HK-2 (cell line): ENCODE measurements around the gene PRKCB.
"Not testable (repeated sequence)": the region's sequence is repeated elsewhere in the genome, so short reads cannot be mapped to it uniquely, and the experiment has no call there.

Experiments
- DNase-seq: peaks from one replicate; pipeline ENCODE4 v3.0.0-alpha.2; 2018; ENCODE audit not compliant: unreplicated experiment

PRKCB gene

DNA sequence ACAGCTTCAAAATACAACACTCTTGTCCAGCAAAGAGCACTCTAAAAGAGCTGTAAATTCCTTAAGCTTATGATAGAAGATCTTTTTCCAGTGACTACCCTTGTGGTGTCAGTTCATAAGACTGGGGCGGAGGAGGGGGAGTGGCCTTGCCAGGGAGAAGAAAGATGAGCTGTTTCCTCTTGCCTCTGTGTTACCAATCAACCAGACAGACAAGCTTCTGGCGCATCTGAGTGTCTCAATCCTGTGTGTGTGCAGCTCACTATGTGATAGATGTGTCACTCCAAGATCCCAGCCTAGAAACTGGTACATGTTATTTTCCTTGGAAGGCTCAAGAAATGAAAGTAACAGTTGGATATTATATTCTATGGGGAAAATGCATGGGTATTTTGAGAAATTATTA is 253.0 kb downstream of the PRKCB start:
- no peak for DNase-seq

DNA sequence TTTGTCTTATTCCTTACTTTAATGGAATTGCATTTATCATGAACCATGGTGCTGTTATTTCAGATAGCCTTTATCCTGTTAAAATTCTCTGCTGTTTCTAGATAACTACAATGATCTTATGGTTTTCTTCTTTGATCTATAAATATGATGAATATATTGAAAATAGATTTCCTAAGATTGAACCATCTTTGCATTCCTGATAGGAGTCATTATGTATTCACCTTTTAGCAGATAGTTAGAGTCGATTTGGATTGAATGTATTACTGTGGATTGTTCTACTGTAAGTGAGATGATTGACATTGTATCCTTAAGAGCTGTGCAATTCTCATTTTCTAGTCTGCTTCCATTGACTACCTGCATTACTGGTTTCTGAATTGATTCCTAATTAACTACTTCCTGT is 255.3 kb downstream of the PRKCB start:
- no peak for DNase-seq

DNA sequence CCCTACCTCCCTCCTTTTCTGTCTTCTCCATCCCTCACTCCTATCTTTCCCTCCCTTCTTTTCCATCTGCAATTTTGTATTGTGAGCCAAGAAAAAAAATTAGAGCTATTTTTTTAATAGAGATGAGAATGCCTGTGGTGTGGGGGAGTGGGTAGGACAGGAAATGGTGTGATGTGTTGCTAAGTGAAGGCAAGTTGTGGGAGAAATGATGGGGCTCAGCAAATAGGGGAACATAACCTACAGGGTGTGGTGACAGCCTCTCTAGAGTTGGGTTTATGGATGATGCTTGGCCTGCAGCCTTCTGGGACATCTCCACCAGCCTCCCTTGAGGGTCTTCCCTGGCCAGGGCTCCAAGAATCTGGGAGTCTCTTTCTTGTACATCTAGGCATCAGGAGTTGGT is 257.3 kb downstream of the PRKCB start:
- no peak for DNase-seq

DNA sequence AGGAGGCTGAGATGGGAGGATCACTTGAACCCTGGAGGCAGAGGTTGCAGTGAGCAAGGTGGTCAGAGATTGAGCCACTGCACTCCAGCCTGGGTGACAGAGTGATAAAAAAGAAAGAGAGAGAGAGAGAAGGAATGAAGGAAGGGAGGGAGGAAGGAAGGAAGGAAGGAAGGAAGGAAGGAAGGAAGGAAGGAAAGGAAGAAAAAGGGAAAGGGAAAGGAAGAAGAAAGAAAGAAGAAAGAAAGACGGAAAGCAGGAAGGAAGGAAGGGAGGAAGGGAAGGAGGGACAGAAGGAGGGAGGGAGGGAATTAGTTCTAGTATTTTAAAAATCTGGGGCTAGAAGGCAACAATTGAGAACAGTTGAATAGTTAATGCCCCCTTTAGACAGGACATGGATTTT is 258.9 kb downstream of the PRKCB start:
- no peak for DNase-seq

DNA sequence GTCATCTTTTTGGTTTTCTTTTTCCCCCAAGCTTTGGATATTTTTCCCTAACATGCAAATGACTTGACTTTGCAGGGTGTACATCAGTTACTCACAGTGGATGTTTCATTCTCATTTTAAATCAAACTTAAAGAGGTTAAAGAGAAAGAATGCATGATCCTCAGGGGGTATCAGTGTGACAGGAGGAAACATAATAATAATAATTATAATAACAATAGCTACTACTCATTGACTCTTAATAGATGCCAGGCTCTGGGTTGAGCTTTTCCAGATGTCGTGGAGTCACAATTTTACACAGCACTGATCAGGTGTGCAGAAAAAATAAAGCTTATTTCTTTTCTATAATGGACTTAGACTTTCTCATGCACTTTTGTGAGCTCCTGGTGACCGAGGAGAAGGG is 263.1 kb downstream of the PRKCB start:
- no peak for DNase-seq

DNA sequence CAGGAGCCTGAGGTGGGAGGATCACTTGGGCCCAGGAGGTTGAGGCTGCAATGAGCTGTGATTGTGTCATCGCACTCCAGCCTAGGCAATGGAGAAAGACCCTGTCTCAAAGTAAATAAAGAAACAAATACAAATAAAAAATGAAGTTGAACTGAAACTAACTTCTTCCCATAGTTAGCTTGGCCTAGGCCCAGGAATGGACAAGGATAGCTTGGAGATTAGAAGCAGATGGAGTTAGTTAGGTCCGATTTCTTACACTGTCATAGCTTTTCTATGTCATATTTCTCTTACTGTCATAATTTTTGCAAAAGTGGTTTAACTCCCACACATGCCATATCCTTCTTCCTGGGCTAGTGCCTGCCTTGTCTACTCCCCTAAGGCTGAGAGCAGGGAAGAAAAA is 265.6 kb downstream of the PRKCB start:
- DNase-seq: no peak

DNA sequence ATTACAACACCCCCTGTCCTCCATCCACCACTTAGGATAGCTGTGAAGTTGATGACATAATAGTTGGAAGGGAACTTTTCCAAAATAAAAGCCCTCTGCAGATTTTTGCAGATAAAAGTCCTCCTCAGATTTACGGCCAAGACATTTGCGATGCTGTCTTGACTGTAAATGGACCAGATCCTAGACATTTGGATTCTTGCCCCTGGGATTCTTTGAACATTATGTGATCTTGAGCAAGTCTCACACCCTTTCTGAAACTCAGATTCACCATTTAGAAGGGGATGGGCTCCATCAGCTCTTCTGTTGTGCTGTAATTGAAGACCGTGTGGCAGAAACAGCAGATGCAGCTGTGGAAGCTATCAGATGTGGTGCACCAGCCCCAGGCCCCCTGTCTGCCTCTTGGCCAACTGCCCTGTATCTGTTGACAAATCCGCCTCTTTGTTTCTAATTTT is 266.5 kb downstream of the PRKCB start:
- DNase-seq: no peak

DNA sequence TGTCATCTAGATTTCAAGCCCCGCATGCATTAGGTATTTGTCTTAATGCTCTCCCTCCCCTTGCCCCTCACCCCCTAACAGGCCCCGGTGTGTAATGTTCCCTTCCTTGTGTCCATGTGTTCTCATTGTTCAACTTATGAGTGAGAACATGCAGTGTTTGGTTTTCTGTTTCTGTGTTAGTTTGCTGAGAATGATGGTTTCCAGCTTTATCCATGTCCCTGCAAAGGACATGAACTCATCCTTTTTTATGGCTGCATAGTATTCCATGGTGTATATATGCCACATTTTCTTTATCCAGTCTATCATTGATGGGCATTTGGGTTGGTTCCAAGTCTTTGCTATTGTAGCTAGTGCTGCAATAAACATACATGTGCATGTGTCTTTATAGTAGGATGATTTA is 269.7 kb downstream of the PRKCB start:
- not testable (repeated sequence) for DNase-seq

DNA sequence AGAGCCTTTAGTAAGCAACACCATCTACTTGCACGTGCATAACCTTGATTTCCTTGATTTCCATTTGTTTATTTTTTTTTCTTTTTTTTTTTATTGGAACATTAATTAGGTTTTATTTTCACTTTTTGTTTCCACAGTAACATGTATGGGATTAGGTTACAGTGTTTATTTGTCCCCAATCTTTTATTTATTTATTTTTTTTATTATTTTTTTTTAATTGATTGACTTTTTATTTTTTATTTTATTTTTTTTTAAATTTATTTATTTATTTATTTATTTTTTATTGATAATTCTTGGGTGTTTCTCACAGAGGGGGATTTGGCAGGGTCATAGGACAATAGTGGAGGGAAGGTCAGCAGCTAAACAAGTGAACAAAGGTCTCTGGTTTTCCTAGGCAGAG is 272.3 kb downstream of the PRKCB start:
- not testable (repeated sequence) for DNase-seq

DNA sequence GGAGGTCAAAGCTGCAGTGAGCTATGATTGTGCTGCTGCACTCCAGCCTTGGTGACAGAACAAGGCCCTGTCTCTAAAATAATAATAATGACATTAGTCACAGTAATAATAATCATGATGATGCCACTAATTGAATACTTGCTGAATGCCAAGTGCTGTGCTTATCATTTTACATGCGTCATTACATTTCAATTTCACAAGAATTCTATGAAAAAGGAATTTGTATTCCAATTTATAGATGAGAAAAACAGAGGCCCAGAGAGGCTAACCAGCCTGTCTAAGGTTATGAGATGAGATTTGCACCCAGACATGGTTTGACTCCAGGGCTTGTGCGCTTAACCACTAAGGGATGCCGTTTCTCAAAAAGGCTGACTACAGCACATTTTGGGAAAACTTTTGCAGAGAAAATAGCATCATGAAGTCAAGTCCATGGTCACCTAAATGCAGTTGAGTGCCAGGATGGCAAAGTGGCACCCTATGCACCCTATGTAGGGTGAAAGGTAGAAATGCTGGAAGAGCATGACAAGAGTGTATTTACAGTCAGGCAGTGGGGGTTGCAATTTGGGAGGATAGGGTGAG is 276.0 kb downstream of the PRKCB start:
- DNase-seq: no peak

DNA sequence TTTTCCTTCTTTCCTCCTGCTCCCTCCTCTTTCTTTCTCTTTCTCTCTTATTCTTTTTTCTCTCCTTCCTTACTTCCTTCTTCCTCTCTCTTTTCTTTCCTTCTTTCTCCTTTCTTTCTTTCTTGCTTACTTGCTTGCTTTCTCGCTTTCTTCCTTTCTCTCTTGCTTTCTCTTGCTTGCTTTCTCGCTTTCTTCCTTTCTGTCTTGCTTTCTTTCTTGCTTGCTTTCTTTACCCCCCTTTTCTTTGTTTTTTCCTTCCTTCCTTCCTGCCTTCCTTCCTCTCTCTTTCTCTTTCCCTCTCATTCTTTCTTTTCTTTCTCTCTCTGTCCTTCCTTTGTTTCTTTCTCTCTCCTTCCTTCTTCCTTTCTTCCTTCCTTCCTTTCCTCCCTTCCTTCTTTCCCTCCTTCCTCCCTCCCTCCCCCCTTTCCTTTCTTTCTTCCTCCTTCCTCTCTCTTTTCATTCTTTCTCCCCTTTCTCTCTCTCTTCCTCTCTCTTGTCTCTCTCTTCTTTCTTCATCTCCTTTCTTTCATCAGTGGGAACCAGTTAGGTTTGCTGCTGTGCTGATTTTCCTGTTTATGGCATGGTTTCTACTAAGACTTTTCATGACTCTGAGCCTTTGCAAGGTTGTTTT is 277.4 kb downstream of the PRKCB start:
- DNase-seq: no peak

DNA sequence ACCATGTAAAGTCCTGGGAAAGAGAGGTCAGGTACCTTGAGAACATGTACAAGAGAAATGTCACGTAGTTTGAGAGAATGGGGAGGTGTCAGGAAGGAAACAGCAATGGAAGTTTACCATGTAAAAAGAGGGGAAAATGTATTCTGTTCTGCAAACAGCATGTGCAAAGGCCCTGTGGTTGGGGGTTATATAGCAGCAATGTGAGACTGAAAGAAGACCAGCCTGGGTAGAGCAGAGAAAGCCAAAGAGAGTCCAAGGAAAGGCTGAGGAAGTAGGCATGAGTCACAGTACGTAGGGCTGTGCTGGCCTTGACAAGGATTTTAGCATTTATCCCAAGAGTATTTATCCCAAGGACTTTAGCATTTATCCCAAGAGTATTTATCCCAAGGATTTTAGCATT is 279.1 kb downstream of the PRKCB start:
- DNase-seq: no peak

DNA sequence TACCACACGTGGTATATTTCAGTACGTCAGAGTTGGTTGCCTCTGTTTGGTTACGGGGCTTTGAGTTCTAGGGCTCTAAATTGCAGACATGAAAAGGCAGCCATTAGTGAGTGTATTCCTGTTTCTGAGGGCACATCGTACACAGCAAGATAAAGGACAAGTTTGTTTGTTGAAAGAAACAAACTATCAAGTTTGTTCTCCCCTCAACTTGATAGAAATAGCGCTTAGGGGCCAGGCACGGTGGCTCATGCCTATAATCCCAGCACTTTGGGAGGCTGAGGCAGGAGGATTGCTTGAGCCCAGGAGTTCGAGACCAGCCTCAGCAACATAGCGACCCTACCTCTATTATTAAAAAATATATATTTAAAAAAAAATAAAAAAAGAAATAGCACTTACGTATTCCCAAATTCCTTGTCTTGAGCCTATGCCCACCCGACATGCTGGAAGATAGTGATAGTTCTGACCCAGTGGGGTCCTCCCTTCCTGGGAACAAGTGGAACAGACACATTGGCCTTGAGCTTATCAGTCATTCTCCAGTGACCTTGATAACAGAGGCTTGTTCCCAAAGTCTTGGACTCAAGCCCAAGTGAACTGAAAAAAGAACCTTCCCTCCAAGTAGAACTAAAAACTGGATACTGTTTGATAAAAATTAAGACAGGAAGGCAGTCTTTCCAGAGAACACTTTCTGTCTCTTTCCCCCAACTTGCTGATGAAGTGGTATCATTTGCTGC is 280.4 kb downstream of the PRKCB start:
- DNase-seq: no peak

DNA sequence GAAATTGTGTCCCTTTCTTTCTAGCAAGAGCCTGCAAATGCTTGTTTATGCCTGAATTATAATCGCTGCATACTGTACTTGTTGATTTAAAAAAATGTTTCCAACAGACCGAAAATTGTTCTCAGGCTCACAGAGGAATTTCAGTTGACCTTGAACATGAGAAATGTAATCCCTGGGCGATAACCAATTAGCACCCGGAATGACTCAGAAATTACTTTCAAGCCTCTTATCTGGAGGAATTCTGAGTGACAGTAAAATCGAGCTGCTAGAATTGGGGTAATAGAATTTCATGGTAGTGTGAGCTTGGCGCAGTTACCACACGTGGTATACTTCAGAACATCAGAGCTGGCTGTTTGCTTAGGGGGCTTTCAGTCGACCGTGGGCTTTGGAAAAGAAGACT is 281.2 kb downstream of the PRKCB start:
- no peak for DNase-seq

DNA sequence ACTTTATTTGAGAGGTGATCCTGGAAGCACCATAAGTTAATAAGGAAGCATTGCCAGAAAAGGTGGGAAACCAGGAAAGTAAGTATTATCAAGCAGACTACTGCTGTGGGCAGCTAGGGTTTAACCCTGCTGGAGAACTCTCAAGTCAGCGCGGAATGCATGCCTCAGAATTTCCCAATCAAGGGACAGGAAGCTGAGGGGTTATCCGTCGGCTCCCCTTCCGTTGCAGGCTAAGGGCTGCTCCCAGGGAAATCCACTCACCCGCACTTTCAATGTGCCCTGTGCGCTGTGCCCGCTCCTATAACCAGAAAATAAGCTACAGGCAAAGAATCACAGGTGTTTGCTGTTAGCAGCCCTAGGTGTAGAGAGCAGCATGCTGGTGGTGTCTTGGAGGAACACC is 281.9 kb downstream of the PRKCB start:
- DNase-seq: no peak

DNA sequence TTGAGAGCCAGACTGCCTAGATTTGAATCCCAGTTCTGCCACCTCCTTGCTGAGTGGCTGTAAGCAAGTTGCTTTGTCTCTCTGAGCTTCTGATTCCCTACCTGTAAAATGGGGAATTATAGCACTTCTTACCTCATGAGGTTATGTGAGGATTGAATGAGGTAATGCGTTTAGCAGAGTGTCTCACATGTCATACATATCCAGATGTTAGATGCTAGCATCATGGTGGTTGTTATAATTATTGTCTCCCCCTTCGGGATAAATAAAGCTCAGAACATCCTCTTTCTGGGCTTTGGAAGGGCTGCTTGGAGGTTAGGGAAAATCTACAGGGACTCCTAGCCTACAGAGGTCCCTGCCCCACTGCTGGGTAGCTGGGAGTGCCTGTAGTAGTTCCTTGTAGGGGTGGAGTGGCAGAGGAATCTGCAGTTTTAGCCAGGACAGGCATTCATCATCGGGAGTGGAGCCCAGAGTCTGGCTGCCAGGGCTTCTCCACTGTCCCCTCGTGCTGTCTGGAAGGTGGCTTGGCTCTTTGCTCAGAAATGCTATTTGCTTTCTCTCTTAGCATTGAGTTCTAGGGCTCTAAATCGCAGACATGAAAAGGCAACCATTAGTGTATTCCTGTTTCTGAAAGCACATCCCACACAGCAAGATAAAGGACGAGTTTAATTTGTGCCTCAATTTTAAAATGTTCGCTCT is 282.5 kb downstream of the PRKCB start:
- DNase-seq: no peak

DNA sequence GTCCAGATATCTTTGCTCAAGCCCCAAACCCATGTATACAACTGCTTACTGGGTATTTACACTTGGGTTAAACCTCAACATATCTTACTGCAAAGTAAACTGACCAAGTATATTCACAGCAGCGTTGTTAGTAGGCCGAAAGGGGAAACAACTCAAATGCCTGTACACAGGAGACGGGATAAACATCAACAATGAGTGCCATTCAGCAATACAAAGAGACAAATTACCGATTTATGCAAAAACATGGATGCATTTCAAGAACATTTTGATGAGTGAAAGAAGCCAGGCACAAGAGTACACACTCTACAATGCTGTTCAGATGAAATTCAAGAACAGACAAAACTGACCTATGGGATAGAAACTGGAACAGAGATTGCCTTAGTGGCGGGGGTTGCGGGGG is 284.0 kb downstream of the PRKCB start:
- DNase-seq: no peak

DNA sequence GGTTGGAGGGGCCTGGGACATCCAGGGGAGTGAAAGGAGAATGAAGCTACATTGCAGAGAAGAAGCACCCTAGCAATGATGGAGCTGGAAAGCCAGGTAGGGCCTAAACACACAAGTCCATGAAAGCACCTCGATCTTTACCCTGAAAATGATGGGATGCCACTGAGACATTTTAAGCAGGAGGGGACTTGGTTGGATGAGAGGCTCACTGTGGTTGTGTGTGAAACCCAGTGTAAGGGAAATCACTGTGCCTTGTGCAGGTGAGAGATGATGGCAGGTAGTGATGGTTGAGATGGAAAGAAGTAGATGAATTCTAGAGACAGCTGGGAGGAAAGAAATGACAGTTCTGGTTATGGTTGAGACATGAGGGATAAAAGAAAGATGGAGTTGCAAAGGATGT is 287.5 kb downstream of the PRKCB start:
- DNase-seq: no peak

DNA sequence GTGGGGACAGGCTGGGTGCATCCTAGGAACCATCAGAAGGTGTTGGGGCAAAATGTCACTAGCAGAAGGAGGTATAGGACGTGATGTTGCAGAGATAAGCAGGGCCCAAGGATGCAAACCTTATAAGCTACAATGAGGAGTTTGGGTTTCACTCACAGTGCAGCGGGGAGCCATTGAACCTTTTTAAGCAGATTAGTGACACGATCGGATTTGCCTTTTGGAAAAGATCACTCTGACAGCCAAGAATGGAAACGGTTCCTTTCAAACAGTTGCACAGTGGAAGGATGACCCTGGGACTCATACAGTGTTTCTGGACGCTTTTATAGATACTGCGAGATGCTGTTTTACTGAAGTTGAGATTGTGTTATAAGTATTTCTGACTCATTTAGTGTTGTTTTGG is 288.5 kb downstream of the PRKCB start:
- no peak for DNase-seq

DNA sequence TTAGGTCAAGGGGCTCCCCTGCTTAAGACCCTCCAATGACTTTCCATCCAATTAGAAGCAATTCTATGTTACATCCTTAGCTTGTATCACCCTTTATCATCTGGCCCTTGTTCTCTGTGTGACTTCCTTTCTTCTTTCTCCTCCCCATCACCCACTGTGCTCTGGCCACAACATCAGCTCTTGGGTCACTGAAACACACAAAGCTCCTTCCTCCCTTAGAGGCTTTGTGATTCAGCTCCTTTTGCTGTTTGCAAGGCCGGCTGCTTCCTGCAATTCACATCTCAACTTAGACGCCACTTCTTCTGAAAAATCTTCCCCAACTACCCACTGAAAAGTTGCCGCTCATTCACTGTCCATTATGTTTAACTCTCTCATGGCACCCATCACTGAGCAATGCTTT is 289.4 kb downstream of the PRKCB start:
- DNase-seq: no peak

DNA sequence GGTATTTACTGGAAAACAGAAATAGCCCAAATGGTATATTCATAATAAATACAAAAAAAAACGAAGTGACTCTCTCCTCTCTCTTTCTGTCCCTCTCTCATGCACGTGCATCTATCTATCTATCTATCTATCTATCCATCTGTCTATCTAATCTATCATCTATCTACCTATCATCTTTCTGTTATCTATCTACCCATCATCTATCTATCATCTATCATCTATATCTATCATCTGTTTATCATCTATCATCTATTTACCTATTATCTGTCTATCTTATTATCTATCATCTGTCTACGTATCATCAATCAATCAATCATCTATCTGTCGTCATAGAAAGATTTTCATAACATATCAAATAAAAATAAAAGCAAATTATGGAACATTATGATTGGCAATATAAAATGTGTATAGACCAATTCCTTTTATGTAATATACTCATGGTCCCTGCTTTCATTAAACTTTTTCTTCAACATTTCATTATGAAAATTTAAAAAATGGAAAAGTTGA is 293.7 kb downstream of the PRKCB start:
- no peak for DNase-seq

DNA sequence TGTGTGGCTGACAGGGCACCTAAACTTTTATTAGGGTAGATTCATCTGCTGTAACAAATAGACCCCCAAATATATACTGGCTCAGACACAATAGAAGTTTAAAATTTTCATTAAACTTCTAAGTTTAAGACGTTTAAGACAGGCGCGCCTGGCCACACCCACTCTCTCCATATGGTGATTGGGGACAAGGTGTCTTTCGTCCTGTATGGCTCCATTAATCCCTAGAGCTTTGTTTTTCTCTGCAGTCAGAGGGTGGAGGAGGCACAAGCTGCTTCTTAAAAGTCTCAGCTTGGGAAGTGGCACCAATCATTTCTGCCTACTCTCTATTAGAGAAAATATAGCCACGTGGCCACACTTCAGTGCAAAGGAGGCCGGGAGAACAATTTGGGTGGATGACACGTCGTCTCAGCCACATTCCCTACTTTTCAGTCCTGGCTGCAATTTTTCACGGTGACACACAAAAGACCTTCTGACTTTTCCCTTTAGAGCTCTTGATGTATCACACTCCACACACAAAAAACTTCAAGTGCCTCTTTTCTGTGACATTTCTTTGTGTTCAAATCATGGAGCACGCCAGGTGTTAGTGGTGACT is 294.8 kb downstream of the PRKCB start:
- DNase-seq: no peak
